Measurements from ENCODE around the gene SPAG6. TPM values are rescaled to one million over a fixed set of nuclear protein-coding genes. Genes with fewer than 3 reads are reported as not detected.

The SPAG6 gene
- total RNA-seq, 2 experiments from 2014 or later: not detected

GRCh38 chr10:22366435-22366703 lies 21.1 kb downstream of the SPAG6 start:
- Histone ChIP-seq H3K4me3 (ENCODE audit: low read length) (no peak overlapping the region), H3K27me3 (ENCODE audit: control insufficient read depth in 1 of 2, insufficient read depth in 2 of 2, low read length in 2 of 2) (peaks cover 0 to 6% of the 10 kb centered on the region in 2 experiments), H3K9me3 (ENCODE audit: control insufficient read depth in 1 of 2, insufficient read depth in 1 of 2, low read length in 2 of 2) (no peaks in the 10 kb centered on the region), H3K4me1 (ENCODE audit: insufficient read depth, low read length) (no peaks in the 10 kb centered on the region), H3K27ac (ENCODE audit: low read depth in 1 of 2, low read length in 2 of 2) (no peak overlapping the region), H3K36me3 (ENCODE audit: insufficient read depth, low read length) (no peaks in the 10 kb centered on the region)
- peaks cover 14% of the 10 kb centered on the region for H3K4me1 Mint-ChIP-seq (ENCODE audit: low read depth)
- CTCF ChIA-PET: interaction anchor here (0.6 kb wide), 1 partner anchor 9 kb away, joined by 3 read pairs; no protein-coding TSS in a partner anchor
- no peaks in the 10 kb centered on the region for H3K9me3 Mint-ChIP-seq
- intact Hi-C loops (cut with DNase I, micrococcal nuclease): no loop called here
- no peaks in the 10 kb centered on the region for H3K36me3 Mint-ChIP-seq (ENCODE audit: low read depth)
- no peak for DNase-seq
- no peak for ATAC-seq (ENCODE audit: poor library complexity)
- no peak overlapping the region for H3K27ac Mint-ChIP-seq
- no peaks in the 10 kb centered on the region for H3K27me3 Mint-ChIP-seq
- H3K4me3 Mint-ChIP-seq: no peak overlapping the region
- POLR2A ChIA-PET: interaction anchor here (1.4 kb wide), 1 partner anchor 45 kb away, joined by 3 read pairs; the partner anchor contains the start of gene BMI1
- TF ChIP-seq CTCF (IDR thresholded peaks at IDR 0.05): no peak

- no peak for DNase-seq
- H3K4me1 ChIP-seq (ENCODE audit: insufficient read depth, low read length): no peaks in the 10 kb centered on the region
- H3K36me3 ChIP-seq (ENCODE audit: insufficient read depth, low read length): no peaks in the 10 kb centered on the region
- H3K27ac ChIP-seq (ENCODE audit: low read depth in 1 of 2, low read length in 2 of 2): no peak overlapping the region
- POLR2A ChIA-PET: interaction anchor here (1.4 kb wide), 1 partner anchor 45 kb away, joined by 3 read pairs; the partner anchor contains the start of gene BMI1
- no peaks in the 10 kb centered on the region for H3K27me3 Mint-ChIP-seq
- no peak for TF ChIP-seq CTCF (IDR thresholded peaks at IDR 0.05)
- H3K4me3 Mint-ChIP-seq: no peak overlapping the region
- H3K4me3 ChIP-seq (ENCODE audit: low read length): no peak overlapping the region
- no peak for ATAC-seq (ENCODE audit: poor library complexity)
- CTCF ChIA-PET: interaction anchor here (0.6 kb wide), 1 partner anchor 9 kb away, joined by 3 read pairs; no protein-coding TSS in a partner anchor
- no peaks in the 10 kb centered on the region for H3K9me3 ChIP-seq (ENCODE audit: control insufficient read depth in 1 of 2, insufficient read depth in 1 of 2, low read length in 2 of 2)
- H3K4me1 Mint-ChIP-seq (ENCODE audit: low read depth): peaks cover 14% of the 10 kb centered on the region
- no peaks in the 10 kb centered on the region for H3K36me3 Mint-ChIP-seq (ENCODE audit: low read depth)
- no peaks in the 10 kb centered on the region for H3K9me3 Mint-ChIP-seq
- intact Hi-C loops (cut with DNase I, micrococcal nuclease): no loop called here
- no peak overlapping the region for H3K27ac Mint-ChIP-seq
- peaks cover 0 to 6% of the 10 kb centered on the region in 2 experiments for H3K27me3 ChIP-seq (ENCODE audit: control insufficient read depth in 1 of 2, insufficient read depth in 2 of 2, low read length in 2 of 2)
Observed at GRCh38 chr10:22366771-22367170, 21.5 kb downstream of the SPAG6 start.

- Mint-ChIP-seq H3K4me3 (no peak overlapping the region), H3K4me1 (ENCODE audit: low read depth) (peaks cover 14% of the 10 kb centered on the region), H3K27me3 (no peaks in the 10 kb centered on the region), H3K36me3 (ENCODE audit: low read depth) (no peaks in the 10 kb centered on the region), H3K9me3 (no peaks in the 10 kb centered on the region), H3K27ac (no peak overlapping the region)
- intact Hi-C loops (cut with DNase I, micrococcal nuclease): no loop called here
- ChIA-PET POLR2A (interaction anchor here (1.3 kb wide), 1 partner anchor 51 kb away, joined by 3 read pairs; the partner anchor contains the start of gene COMMD3), CTCF (no interaction called here)
- no peak for DNase-seq
- H3K9me3 ChIP-seq (ENCODE audit: control insufficient read depth in 1 of 2, insufficient read depth in 1 of 2, low read length in 2 of 2): no peaks in the 10 kb centered on the region
- ATAC-seq (ENCODE audit: poor library complexity): no peak
- no peaks in the 10 kb centered on the region for H3K4me1 ChIP-seq (ENCODE audit: insufficient read depth, low read length)
- TF ChIP-seq CTCF (IDR thresholded peaks at IDR 0.05): no peak
- no peak overlapping the region for H3K4me3 ChIP-seq (ENCODE audit: low read length)
- H3K36me3 ChIP-seq (ENCODE audit: insufficient read depth, low read length): no peaks in the 10 kb centered on the region
- no peak overlapping the region for H3K27ac ChIP-seq (ENCODE audit: low read depth in 1 of 2, low read length in 2 of 2)
- peaks cover 0 to 6% of the 10 kb centered on the region in 2 experiments for H3K27me3 ChIP-seq (ENCODE audit: control insufficient read depth in 1 of 2, insufficient read depth in 2 of 2, low read length in 2 of 2)
Observed at GRCh38 chr10:22367471-22367870, 22.2 kb downstream of the SPAG6 start.

Measured in CD4-positive, alpha-beta T cell (primary cell).